Kidney capillary endothelial cell (primary cell): ENCODE measurements around the gene RAPGEF4.

Experiments used
- DNase-seq: peaks from one replicate; pipeline ENCODE4 v3.0.0-alpha.2; 2018; ENCODE audit warnings: low spot score

Gene RAPGEF4

DNA sequence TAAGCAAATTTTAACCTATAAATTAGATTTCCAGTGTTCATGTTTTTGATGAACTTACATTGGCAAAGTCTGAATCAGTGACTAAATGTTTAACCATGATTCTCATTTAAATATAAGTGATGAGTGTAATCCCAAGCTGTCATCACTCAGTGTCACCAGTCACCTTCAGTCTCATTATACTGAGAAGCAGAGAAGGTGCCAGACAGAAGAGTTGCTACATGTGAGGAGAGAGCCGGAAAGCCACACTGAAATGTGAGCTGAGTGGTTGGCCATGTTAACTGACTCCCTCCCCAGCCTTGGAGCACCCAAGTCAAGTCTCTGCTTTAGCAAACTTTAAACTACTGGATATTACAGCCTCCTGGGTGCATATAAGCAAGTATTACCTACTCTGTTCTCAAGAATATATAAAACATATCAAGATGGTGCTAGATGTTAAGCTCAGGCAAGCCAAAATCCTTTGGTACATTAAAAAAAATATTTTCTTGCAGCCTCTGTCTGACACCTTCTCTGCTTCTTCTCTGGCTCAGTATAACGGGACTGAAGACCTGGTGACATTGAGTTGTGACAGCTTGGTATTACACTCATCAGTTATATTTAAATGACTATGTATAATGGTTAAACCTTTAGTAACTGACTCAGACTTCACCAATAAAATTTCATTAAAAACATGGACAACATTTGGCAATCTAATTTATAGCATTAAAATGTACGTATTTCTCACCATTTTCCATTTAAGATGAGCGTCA, 264.2 kb downstream of the RAPGEF4 start:
- no peak for DNase-seq

DNA sequence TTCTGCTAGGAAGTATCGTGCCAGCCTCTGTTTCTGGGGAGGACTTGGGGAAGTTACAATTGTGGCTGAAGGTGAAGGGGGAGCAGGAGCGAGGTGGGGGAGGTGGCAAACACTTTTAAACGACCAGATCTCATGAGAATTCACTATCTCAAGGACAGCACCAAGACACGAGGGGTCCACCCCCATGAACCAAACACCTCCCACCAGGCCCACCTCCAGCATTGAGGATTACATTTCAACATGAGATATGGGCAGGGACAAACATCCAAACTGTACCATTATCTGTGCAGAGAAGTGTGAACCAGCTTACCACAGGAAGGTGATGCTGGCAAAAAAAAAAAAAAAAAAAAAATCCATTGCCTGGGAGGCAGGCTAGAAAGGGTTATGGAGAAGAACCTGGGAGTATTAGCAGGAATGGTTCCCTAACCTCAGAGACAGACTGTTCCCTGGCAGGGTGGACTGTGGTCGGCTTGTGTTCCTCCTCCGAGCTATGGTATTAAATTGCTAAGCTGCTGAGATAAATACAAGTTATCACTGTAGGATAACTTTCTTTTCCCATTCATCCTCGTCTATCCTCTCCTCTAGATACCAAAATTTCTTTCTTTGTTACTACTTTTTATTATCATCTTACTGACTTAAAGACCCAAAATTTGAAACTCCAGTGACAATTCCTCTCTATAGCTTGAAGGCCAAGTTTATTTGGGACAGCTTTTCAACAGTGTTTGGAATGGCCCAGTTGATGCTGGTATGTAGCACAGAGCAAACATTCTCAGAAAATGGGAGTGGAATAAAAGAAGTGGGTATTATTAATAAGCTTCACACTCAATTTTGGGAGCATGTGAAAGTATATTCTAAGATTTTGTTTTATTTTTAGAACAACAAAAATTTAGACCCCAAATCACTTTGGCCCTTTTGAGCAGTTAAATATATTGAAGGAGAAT, 266.3 kb downstream of the RAPGEF4 start:
- DNase-seq = no peak

DNA sequence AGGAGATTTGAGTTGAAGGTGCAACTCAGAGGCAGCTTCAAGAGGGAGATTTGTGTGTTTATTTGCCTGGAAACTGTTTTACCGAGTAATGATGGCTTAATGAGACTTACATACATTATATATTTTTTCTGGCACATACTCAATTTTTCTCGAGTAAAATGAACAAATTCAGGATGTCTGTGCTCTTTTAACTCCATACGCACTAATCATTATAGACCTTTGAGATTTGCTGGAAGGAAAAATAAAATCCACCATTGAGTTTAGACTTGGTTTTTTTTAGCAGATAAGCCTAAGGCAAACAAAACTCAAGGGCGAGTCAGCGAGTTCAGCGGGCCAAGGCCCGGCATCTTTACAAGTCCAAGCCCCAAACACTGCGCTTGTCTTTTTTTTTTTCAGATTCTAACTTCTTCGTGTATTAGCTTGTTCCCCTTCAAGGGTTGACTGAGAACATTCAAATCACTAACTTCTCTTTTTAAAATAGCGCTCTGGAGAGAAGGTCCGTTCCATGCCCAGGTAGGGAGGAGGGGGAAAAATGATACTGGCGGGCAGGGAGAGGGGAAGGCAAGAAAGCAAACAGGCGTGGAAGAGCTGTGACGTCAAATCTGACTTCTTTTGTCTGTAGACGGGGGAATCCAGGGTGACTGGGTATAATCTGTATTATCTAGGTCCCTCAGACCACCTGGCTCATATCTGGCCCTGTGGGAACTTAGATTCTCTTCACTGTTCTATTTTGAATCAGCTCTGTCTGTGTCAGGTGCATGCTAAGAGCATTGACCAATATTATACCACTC, 267.3 kb downstream of the RAPGEF4 start:
- DNase-seq = no peak

DNA sequence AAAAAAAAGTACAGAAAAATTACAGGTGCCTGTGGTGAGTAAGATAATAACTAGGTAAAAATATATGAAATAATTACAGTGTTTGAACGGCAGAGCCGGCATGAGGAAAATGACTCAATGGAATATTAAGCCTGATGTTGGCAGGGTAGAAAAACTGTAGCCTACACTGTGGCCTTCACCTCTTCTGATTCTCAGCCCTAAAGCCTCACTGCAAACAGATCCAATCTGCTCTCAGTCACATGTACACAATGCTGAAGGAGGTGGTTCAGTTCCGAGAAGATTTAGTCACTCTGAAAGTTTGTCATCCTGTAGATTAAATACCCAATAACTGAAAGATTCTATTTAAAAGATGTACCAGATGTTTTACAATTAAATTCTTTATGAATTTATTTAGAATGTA, 273.1 kb downstream of the RAPGEF4 start:
- no peak for DNase-seq

DNA sequence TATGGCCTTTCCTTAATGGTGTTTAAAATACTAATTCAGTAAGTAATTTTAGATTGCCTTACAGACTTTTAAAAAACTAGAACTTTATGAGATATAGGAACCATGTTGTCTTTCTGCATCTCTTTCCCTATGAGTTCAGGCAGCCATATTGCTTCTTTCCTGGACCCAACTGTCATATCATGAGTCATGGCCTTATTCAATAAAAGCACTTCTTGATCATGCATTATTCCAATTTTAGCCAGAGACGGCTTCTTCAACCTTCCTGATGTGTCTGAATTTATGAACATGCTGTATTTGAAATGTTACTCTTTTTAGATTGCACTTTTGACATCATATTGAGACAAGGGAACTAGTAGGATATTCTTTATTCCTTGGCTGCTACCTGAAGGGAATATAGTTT, 274.6 kb downstream of the RAPGEF4 start:
- DNase-seq = no peak

DNA sequence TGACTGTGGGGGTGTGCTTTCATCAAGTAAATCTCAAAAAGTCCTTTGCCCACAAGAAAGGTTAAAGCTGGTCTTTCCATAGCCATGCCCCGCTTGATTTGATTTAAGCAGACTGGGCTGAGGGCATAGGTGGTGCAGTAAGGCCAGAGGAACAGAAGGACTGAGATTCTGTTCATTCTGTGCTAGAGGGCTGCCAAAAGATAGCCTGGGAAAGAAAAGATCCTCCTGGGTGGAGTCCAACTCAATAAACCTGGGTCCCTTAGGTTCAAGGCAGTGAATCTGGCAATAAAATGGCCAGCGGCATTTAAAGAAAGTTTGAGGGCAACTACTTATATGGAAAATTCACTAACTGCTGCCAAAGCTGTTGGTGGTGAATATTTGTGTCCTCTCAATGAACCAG, 280.8 kb downstream of the RAPGEF4 start:
- DNase-seq = no peak

DNA sequence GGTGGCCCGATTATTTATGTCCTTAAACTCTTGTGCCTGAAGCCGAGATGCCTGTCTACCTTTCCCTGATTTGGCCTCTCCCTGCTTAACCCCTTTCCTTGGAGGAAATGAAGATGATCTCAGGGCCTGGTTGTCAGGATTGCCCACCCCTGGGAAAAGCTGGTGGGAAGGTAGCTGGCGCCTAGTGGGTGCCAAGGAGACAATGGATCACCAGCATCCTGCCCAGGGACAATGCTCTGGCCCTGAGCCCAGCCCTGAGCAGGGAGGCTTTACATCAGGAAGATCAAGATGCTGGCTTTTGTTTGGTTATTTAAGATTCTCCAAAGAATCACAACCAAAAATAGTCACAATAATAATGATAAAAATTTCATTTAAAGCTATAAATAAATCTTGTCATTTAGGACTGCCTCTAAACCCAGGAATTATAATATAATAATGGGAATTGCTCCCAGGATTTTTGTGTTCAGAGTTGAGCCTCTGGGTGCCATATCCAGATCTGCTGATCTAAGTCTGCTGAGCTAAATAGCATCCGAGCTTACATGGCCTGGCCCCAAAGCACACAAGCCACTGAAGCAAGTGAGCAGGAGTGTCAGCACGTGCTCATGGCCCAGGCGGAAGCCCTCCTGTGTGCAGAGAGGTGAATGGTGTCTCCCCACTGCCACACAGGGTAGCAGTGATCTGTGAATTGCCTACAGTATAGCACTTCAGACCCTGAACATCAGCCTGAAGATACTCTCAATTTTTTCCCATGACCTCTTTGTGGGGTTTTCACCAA, 282.2 kb downstream of the RAPGEF4 start:
- DNase-seq = peak; percentile 81

DNA sequence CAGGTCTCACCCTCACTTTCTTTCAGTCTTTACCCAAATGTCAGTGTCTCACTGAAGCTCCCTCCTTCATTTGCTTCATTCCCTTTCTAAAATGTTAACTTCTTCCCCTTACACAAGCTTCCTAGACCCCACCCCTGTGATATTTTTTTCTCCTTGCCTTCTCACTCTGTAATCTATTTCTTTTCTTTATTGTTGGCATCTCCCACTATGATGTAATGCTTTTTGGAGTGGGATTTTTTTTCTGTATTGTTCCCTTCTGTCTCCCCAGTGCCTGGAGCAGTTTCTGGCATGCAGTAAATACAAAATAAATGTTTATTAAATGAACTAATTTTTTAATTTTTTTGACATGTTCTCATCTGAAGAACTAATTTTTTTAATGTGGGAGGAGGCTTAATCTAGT, 284.1 kb downstream of the RAPGEF4 start:
- no peak for DNase-seq

DNA sequence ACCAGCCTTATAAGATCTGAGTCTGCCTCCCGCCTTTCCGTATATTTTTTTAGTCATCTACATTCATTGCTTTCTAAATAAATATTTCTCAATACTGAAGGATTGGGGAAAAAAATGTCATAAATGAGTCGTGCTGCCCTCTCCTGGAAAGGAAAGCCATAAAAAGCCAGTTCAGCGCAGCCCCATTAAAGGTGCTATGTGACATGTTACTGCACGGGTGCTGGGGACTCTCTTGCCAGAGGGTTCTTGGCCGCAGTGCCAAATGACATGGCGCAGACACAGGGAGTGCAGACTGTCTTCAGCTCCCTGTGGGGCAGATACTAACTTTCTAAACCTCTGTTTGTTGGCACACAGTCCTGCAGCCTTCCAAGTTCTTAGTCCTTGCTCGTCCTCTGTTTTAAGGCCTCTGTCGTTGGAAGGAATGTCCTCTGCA, 286.3 kb downstream of the RAPGEF4 start:
- DNase-seq = no peak

DNA sequence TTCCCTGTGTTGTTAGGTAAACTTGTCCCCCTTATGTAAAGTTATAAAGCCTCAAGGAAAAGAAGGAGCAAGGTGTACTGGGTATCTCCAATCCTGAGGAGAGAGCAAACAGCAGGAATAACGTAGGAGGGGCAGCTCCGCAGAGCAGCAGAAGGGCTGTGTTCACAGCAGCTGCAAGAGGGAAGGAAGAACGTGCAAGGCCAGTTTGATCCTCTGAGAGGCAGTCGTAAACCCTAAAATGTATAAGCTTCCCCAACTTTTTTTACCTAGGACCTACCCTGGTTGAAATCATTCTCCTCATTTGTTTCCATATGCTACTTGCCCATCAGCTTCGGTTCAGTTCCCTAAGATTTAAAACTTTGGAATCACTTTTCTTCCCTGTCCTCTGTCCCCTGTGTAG, 288.1 kb downstream of the RAPGEF4 start:
- no peak for DNase-seq

DNA sequence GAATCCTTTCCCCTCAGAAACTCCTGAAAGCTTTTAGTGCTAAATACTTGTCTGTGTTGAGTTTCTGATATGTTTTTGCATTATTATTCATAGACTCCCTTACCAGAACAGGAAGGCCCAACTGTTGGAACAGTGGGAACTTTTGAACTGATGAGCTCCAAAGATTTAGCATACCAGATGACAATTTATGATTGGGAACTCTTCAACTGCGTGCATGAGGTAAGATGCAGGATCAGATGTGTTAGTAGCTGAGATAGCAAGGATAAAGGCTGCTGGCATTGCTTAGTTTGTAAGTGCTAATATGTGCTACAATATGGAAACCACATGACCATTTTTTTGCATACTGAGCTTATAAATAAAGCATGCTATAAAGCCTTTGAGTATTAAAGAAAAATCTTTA, 290.8 kb downstream of the RAPGEF4 start:
- no peak for DNase-seq

DNA sequence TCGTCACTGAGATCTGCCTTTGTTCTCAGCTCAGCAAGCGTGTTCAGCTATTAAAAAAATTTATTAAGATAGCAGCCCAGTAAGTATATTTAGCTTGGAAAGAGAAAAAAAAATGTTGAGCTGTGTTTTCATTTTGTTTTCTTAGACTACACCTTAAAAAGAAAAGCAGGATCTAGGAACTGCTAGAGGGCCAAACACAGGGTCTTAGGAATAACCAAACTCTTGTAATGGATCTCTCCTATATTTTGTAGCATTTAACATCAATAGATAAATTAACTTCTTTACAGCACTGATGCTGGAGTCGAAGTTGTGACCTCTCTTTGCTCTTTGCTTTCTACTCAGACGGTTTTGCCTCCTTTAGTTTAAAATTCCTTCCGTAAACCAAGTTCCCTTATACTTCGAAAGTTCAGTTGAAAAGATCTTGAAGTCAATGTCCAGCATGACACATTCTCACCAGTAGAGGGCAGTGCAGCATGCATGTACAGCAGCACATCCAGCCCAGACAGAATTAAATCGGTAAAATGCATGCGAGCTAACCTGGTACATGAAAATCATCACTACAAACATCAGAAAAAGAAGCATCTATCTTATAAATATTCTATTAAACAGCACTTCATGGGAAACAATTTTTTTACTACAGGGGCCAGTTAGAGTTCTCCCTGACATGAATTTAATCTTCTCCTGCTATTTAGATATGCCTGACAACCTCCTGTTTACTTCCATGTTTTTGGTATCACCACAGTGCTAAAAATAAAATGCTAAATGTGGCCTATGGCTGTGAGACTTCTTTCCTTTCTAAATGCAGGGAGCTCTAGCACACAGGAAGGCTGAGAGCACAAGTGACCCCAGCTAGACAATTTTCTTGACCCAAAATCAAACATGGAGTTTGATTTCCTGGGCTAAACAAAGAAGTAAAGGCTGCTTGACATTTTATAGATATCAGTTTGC, 291.8 kb downstream of the RAPGEF4 start:
- peak; percentile 87 for DNase-seq

DNA sequence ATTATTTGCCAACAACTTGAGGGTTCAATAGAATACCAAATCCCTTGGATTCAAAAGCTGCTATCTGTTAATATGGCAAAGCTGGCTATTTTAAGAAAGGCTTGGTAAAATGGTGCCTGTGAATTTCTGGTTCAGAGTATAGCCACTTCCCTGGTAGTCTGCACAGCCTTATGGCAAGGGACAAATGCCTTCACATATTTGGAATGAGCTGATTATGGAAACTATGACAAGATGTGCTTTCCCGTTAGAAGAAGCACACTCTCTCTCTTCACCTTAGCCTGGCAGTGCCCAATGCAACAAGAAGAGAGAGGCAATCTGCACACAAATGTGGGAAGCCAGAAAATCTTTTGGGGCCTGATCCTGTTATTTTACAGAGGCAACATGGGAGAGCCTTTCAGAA, 292.5 kb downstream of the RAPGEF4 start:
- no peak for DNase-seq

DNA sequence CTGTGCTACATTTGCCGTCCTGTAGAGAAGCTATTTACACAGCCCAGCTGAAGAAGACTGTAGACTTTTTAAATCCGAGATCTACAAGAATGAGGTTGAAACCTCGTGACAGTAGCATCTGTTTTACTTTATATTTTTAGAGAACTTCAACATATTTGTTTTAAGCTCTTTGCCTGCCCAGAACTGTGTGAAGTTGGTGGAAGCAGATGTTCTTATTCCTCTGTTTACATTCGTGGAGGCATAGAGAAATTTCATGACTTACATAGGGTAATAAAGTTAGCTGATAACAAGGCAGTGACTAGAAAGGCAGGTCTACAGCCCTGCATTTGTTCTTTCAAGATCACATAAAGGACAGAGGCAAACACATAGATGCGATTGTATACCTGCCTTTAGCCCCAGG, 293.0 kb downstream of the RAPGEF4 start:
- DNase-seq = no peak

DNA sequence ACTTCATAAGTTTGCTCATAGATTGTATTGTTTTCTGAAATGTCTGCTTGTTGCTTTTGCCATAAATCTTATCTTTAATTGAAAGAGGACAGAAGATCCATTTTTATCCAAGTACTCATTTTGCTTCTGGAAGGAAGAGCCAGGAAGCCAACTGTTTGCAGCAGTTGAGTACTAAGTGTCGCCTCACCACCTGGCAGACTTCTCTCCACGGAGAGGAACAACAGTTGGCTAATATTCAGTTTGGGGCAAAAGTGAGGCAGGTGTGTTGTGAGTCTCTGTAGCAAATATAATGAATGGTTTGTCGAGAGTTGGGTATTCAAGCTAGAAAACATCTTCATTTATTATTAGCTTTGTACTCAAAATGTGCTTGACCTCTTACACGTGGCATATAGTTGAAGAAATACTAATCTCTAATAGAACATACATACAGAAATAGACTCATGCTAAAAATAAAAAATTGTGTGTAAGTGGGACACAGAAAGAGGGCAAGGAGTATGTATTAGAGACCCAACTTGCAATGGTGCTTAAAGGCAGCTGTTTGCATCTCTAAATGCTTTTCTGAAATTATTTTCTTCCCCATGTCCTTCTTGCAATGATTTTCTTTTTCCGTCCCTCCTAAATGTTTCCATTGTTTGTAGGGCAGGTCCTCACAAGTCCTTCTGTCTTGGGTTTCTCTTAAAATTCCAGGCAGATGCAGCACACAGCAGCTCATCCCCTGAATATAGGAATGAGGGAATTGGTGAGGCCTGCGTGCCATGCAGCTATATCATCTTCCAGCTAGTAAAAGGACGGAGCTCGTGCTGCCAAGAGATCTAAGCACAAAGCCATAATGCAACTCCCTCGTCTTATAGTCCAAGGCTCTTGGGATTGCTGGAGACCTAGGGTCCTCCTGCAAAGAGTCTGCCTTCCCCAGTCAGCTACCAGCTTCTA, 295.2 kb downstream of the RAPGEF4 start:
- DNase-seq = no peak

DNA sequence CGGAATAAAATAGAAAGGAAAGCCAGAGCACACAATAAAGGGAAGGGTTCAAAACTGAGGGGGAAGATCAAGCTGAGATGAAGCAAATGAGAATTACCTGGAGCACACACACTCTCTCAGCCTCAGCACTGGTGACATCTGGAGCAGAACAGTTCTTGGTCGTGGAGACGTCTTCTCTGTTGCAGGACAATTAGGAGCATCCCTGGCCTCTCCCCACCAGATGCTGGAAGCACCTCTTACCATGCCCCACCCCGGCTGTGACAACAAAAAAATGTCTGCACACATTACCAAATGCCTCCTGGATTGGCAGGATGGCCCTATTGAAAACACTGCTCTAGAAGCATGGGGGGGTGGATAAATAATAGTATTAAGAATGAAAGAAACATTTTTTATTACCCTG, 296.4 kb downstream of the RAPGEF4 start:
- no peak for DNase-seq

DNA sequence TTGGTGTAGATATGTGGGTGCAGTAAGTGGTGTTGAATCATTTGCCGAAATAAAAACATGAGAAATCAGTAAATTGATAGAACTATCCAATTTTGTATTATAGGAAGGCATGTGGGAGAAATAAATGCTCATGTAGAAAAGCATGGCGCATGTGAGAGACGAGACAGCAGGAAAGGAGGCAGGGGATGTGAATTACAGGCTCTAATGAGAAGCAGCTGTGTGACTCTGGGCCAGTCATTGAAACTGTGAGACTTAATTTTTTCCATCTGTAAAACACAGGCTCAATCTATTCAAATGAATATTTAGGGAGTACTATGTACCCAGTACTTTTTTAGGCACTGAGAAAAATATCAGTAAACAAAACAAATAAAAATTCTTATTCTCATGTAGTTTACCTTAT, 297.4 kb downstream of the RAPGEF4 start:
- DNase-seq = no peak

DNA sequence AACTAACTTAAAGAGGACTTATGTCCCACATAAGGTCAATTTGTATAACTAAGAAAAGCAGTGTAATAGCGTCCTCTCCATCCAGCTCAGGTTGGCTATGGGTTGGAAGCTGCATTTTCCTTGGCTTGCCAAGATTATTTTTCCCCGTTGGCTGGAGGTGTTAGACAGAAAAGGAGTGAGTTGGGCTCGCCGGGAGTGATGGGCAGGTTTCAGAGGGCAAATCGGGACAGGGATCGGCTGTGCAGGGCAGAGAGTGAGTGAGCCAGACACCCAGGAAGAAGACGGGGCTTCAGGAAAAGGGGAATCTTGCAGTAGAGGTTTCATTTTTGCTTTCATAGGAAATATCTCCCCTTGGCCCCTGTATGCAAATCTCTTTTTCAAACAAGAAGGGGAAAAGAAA, 298.5 kb downstream of the RAPGEF4 start:
- DNase-seq = no peak
